Activated CD8-positive, alpha-beta memory T cell treated with anti-CD3 and anti-CD28 coated beads, Interleukin-2, amount 50 U/mL, for 1 hour (primary cell): ENCODE data around the gene LSR.
"Not testable (repeated sequence)": the region's sequence is repeated elsewhere in the genome, so short reads cannot be mapped to it uniquely, and the experiment has no call there.

Source experiments
- DNase-seq: peaks from one replicate; pipeline ENCODE4 v3.0.0-alpha.2; 2020; ENCODE audit errors: extremely low read depth

The LSR gene

GRCh38 chr19:35267353-35267817, 18.6 kb downstream of the LSR start:
- DNase-seq, result no peak

- DNase-seq, result no peak
These were observed 19.2 kb downstream of the LSR start for GRCh38 chr19:35267818-35268535.

GRCh38 chr19:35268536-35269437, 20.0 kb downstream of the LSR start, which contains the start of gene USF2:
Gene USF2, plus strand, starts transcription at chr19:35268962. Its CDS starts 140 bp downstream, at chr19:35269102.
- no peak for DNase-seq

- peak; percentile 39 for DNase-seq
These were observed 20.8 kb downstream of the LSR start for GRCh38 chr19:35269438-35270117.

- no peak for DNase-seq
These were observed 21.6 kb downstream of the LSR start for GRCh38 chr19:35270381-35270811.

GRCh38 chr19:35271546-35271945, 22.7 kb downstream of the LSR start:
- DNase-seq, result no peak

- no peak for DNase-seq
These were observed 23.4 kb downstream of the LSR start for GRCh38 chr19:35272122-35272719.

- no peak for DNase-seq
These were observed 24.3 kb downstream of the LSR start for GRCh38 chr19:35272954-35273649.

GRCh38 chr19:35273686-35274259, 25.0 kb downstream of the LSR start:
- no peak for DNase-seq

GRCh38 chr19:35274323-35274722, 25.5 kb downstream of the LSR start:
- DNase-seq, result no peak

GRCh38 chr19:35276706-35277281, 28.0 kb downstream of the LSR start:
- no peak for DNase-seq

GRCh38 chr19:35278578-35279284, 29.9 kb downstream of the LSR start:
- DNase-seq, result no peak

GRCh38 chr19:35279374-35279773, 30.6 kb downstream of the LSR start:
- no peak for DNase-seq

- DNase-seq, result no peak
These were observed 31.4 kb downstream of the LSR start for GRCh38 chr19:35279985-35280821.

- DNase-seq, result no peak
These were observed 32.5 kb downstream of the LSR start for GRCh38 chr19:35281303-35281702.

GRCh38 chr19:35284153-35285094, 35.6 kb downstream of the LSR start:
- no peak for DNase-seq

- no peak for DNase-seq
These were observed 36.3 kb downstream of the LSR start for GRCh38 chr19:35285095-35285449.

- DNase-seq, result not testable (repeated sequence)
These were observed 36.7 kb downstream of the LSR start for GRCh38 chr19:35285465-35285864.
